HCT116 (cell line): ENCODE data around the gene LTA4H. TPM values are rescaled to one million over a fixed set of nuclear protein-coding genes. Genes with fewer than 3 reads are reported as not detected.

Source experiments
- ATAC-seq: fragments of 200-7000 bp; cut with Tn5 transposase; 2 replicates; pipeline ENCODE4 v1.9.1; 2020; ENCODE audit warnings: mild to moderate bottlenecking, moderate library complexity
- BruUV-seq: library from RNA; stranded (reverse); fragments of 400-500 nt; replicated peaks from 2 replicates; lab custom pipeline; 2021; lab: Mats Ljungman, UMichigan
- CTCF ChIA-PET: fragments of 300-600 bp; sonication (Branson Sonifier 250); formaldehyde crosslinking; loops from one replicate; lab custom pipeline; 2021; ENCODE audit warnings: antibody characterized with exemption; lab: Charles Lee
- POLR2A ChIA-PET: fragments of 300-600, 350-600 bp; sonication (Branson Sonifier 250); formaldehyde crosslinking; loops from one replicate; lab custom pipeline; 2021; ENCODE audit warnings: antibody characterized with exemption; lab: Charles Lee
- RAD21 ChIA-PET, 2 experiments: fragments of 300-600 bp; sonication (Branson Sonifier 250); formaldehyde crosslinking; loops; one replicate each; lab custom pipeline; 2023; ENCODE audit warnings: low total read pairs in 2 of 2; ENCODE audit not compliant: uncharacterized antibody in 2 of 2, unreplicated experiment in 2 of 2, low non-redundant PET in 1 of 2; lab: Charles Lee
- DNase-seq: peaks from one replicate; pipeline ENCODE4 v3.0.0-alpha.2; 2010; ENCODE audit warnings: low read depth, low spot score
- H2AFZ ChIP-seq: fragments of 200-600 bp; shearing (Covaris generic), sonication (generic); 2 replicates; pipeline ENCODE4 v1.6.1; 2017; ENCODE audit warnings: low read depth, mixed run types, mixed read lengths, antibody characterized with exemption, low read length; ENCODE audit not compliant: poor library complexity, severe bottlenecking
- H3K27ac ChIP-seq: 2 replicates; pipeline ENCODE4 v1.5.1; 2012; ENCODE audit warnings: low read depth, low read length
- H3K27me3 ChIP-seq: fragments of 200-600 bp; sonication (generic); 2 replicates; pipeline ENCODE4 v1.6.1; 2016; ENCODE audit warnings: mixed run types, low read length, mixed read lengths; ENCODE audit not compliant: insufficient read depth
- H3K36me3 ChIP-seq, 2 experiments: fragments of 200-500 bp in 1 of 2; fragments of 200-600 bp in 1 of 2; sonication (Bioruptor generic) in 1 of 2; sonication (generic) in 1 of 2; 2 replicates each; pipeline versions ENCODE4 v1.5.1 to v1.6.1; 2014 to 2016; ENCODE audit warnings: low read length in 2 of 2, inconsistent platforms in 1 of 2, mixed read lengths in 1 of 2, mixed run types in 1 of 2; ENCODE audit not compliant: insufficient read depth in 2 of 2, control insufficient read depth in 1 of 2
- H3K4me1 ChIP-seq, 2 experiments: fragments of 200-600 bp in 1 of 2; sonication (generic) in 1 of 2; 2 replicates each; pipeline versions ENCODE4 v1.5.1 to v1.6.1; 2012 to 2017; ENCODE audit warnings: low read length in 2 of 2, inconsistent platforms in 1 of 2, mild to moderate bottlenecking in 1 of 2, mixed read lengths in 1 of 2, mixed run types in 1 of 2, moderate library complexity in 1 of 2; ENCODE audit not compliant: insufficient read depth in 2 of 2, control insufficient read depth in 1 of 2
- H3K4me2 ChIP-seq: fragments of 200-600 bp; sonication (generic); 2 replicates; pipeline ENCODE4 v1.6.1; 2017; ENCODE audit warnings: mixed run types, low read length, mixed read lengths
- H3K4me3 ChIP-seq, 2 experiments: fragments of 200-600 bp in 1 of 2; sonication (generic) in 1 of 2; replicated peaks in 1 of 2; 2 replicates each; pipeline ENCODE4 v1.5.1; 2011 to 2016; ENCODE audit warnings: low read length in 2 of 2, control low read depth in 1 of 2, low read depth in 1 of 2, mild to moderate bottlenecking in 1 of 2, mixed read lengths in 1 of 2, mixed run types in 1 of 2
- H3K79me2 ChIP-seq: fragments of 200-600 bp; sonication (generic); 2 replicates; pipeline ENCODE4 v1.6.1; 2017; ENCODE audit warnings: mild to moderate bottlenecking, mixed run types, low read length, moderate library complexity, mixed read lengths; ENCODE audit not compliant: insufficient read depth
- H3K9ac ChIP-seq: fragments of 200-600 bp; sonication (generic); 2 replicates; pipeline ENCODE4 v1.6.1; 2016; ENCODE audit warnings: low read length, mixed read lengths
- H3K9me2 ChIP-seq: fragments of 200-600 bp; sonication (generic), shearing (Covaris generic); 2 replicates; pipeline ENCODE4 v1.6.1; 2017; ENCODE audit warnings: mixed run types, mild to moderate bottlenecking, moderate library complexity; ENCODE audit not compliant: insufficient read depth
- H3K9me3 ChIP-seq, 2 experiments: fragments of 200-500 bp in 1 of 2; fragments of 200-600 bp in 1 of 2; sonication (Bioruptor generic) in 1 of 2; sonication (generic) in 1 of 2; 2 replicates each; pipeline ENCODE4 v1.6.1; 2014 to 2017; ENCODE audit warnings: low read length in 2 of 2, mixed read lengths in 2 of 2, inconsistent platforms in 1 of 2, low read depth in 1 of 2, mild to moderate bottlenecking in 1 of 2, mixed run types in 1 of 2, moderate library complexity in 1 of 2; ENCODE audit not compliant: control insufficient read depth in 1 of 2, insufficient read depth in 1 of 2
- H4K20me1 ChIP-seq: fragments of 200-600 bp; sonication (generic), shearing (Covaris generic); 2 replicates; pipeline ENCODE4 v1.6.1; 2017; ENCODE audit warnings: mixed run types, mild to moderate bottlenecking, moderate library complexity; ENCODE audit not compliant: insufficient read depth
- ATF3 ChIP-seq: IDR thresholded peaks from 2 replicates; pipeline ENCODE4 v1.6.1; 2012
- EGR1 ChIP-seq: IDR thresholded peaks from 2 replicates; pipeline ENCODE4 v1.6.1; 2012; ENCODE audit warnings: low read depth
- ELF1 ChIP-seq: IDR thresholded peaks from 2 replicates; pipeline ENCODE4 v1.6.1; 2012; ENCODE audit warnings: low read depth, borderline replicate concordance
- JUND ChIP-seq: IDR thresholded peaks from 2 replicates; pipeline ENCODE4 v1.6.1; 2012
- REST ChIP-seq: IDR thresholded peaks from 2 replicates; pipeline ENCODE4 v1.6.1; 2012; ENCODE audit warnings: low read depth
- SRF ChIP-seq: IDR thresholded peaks from 2 replicates; pipeline ENCODE4 v1.6.1; 2012; ENCODE audit warnings: low read depth
- TCF7L2 ChIP-seq: IDR thresholded peaks from 2 replicates; pipeline ENCODE4 v1.7.0; 2011; ENCODE audit warnings: borderline replicate concordance, inconsistent platforms; ENCODE audit not compliant: insufficient read depth, insufficient read length; ENCODE audit errors: extremely low read depth
- ZNF274 ChIP-seq: fragments of 200-500 bp; sonication (Bioruptor generic); IDR thresholded peaks from 2 replicates; pipeline ENCODE4 v1.6.1; 2014; ENCODE audit warnings: mild to moderate bottlenecking, low read depth, low read length, inconsistent platforms
- intact Hi-C: fragments of 100-400 bp; cut with micrococcal nuclease; formaldehyde crosslinking; loops from 2 replicates; pipeline ENCODE4 v1.10.0; 2022
- total RNA-seq: library from RNA; stranded (reverse); gene quantifications from one replicate; pipeline ENCODE4 v1.2.1, GENCODE V29; 2021; ENCODE audit not compliant: unreplicated experiment

Gene LTA4H
- total RNA-seq, 1 experiment from 2014 or later, result 163 TPM

- Histone ChIP-seq H3K4me2 (no peak overlapping the region), H3K9me3 (no peaks in the 10 kb centered on the region), H3K36me3 (no peaks in the 10 kb centered on the region), H3K27ac (no peak overlapping the region), H3K4me1 (no peaks in the 10 kb centered on the region), H3K9ac (no peak overlapping the region), H3K27me3 (no peaks in the 10 kb centered on the region), H3K4me3 (no peak overlapping the region), H4K20me1 (no peaks in the 10 kb centered on the region), H3K9me2 (no peaks in the 10 kb centered on the region), H3K79me2 (no peaks in the 10 kb centered on the region), H2AFZ (no peak overlapping the region)
- no peak for DNase-seq
- ChIA-PET POLR2A (no interaction called here), CTCF (interaction anchor here (0.5 kb wide), 1 partner anchor 441 kb away, joined by 4 read pairs; no protein-coding TSS in a partner anchor), RAD21 (no interaction called here)
- no peak for TF ChIP-seq TCF7L2
- no peak for TF ChIP-seq EGR1
- TF ChIP-seq JUND, result no peak
- no peak for TF ChIP-seq ATF3
- no peak for TF ChIP-seq ELF1
- no peak for TF ChIP-seq REST
- no peak for TF ChIP-seq ZNF274
- no peak for TF ChIP-seq SRF
- BruUV-seq, result no TSS peak
- no peak for ATAC-seq
- intact Hi-C loops, result no loop called here
Measured at GRCh38 chr12:95984682-95985081, 50.7 kb downstream of the LTA4H start.
